ENCODE measurements around the gene ACTG2.

ACTG2 gene

GRCh38 chr2:73947412-73948018 lies 54.7 kb downstream of the ACTG2 start:
- no peak for DNase-seq (ENCODE audit: low read depth in 1 of 2, low spot score in 1 of 2)
- no peak overlapping the region for H3K27ac ChIP-seq (replicated peaks)
- no peaks in the 10 kb centered on the region for H3K27me3 ChIP-seq (ENCODE audit: insufficient read depth, poor library complexity, severe bottlenecking)
- no peak for TF ChIP-seq POLR2AphosphoS5 (IDR thresholded peaks at IDR 0.05; ENCODE audit: low read depth)
- TF ChIP-seq SPI1 (IDR thresholded peaks at IDR 0.05; ENCODE audit: borderline replicate concordance, low read depth): peak; percentile 75
- no peak overlapping the region for H3K4me3 ChIP-seq (replicated peaks; ENCODE audit: insufficient read depth, low read length)

DNA sequence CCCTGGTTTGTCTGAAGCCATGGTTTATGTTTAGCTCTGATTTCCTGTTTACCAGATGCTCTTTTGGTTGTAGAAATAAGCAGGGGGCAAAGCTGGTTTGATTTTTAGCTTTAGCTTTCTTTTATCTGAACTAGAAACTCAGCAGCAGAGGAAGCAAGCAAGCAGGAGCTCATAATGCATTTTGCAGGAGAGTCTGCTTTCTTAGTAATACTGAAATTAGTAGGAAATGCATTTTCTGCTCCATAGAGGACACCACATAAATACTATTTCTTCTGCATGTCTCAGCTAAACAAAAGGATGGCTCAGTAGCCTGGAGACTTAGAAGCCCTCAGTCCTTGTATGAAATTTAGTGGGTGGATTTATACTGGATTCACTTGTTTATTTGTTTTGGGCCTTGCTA lies 57.0 kb downstream of the ACTG2 start:
- DNase-seq (ENCODE audit: low read depth in 1 of 2, low spot score in 1 of 2): no peak
- H3K27ac ChIP-seq (replicated peaks): peak overlapping the region; percentile 53
- no peak overlapping the region for H3K4me3 ChIP-seq (replicated peaks; ENCODE audit: insufficient read depth, low read length)
- TF ChIP-seq, protein P1, sequence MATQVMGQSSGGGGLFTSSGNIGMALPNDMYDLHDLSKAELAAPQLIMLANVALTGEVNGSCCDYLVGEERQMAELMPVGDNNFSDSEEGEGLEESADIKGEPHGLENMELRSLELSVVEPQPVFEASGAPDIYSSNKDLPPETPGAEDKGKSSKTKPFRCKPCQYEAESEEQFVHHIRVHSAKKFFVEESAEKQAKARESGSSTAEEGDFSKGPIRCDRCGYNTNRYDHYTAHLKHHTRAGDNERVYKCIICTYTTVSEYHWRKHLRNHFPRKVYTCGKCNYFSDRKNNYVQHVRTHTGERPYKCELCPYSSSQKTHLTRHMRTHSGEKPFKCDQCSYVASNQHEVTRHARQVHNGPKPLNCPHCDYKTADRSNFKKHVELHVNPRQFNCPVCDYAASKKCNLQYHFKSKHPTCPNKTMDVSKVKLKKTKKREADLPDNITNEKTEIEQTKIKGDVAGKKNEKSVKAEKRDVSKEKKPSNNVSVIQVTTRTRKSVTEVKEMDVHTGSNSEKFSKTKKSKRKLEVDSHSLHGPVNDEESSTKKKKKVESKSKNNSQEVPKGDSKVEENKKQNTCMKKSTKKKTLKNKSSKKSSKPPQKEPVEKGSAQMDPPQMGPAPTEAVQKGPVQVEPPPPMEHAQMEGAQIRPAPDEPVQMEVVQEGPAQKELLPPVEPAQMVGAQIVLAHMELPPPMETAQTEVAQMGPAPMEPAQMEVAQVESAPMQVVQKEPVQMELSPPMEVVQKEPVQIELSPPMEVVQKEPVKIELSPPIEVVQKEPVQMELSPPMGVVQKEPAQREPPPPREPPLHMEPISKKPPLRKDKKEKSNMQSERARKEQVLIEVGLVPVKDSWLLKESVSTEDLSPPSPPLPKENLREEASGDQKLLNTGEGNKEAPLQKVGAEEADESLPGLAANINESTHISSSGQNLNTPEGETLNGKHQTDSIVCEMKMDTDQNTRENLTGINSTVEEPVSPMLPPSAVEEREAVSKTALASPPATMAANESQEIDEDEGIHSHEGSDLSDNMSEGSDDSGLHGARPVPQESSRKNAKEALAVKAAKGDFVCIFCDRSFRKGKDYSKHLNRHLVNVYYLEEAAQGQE (IDR thresholded peaks at IDR 0.05; ENCODE audit: insufficient replicate concordance, low read depth): no peak
- TF ChIP-seq GABPA (IDR thresholded peaks at IDR 0.05; ENCODE audit: low read depth): no peak
- no peaks in the 10 kb centered on the region for H3K27me3 ChIP-seq (ENCODE audit: insufficient read depth, poor library complexity, severe bottlenecking)

GRCh38 chr2:73952499-73953446 lies 60.0 kb downstream of the ACTG2 start:
- peak in 1 of 2 experiments; percentile 32 for DNase-seq (ENCODE audit: low read depth in 1 of 2, low spot score in 1 of 2)
- TF ChIP-seq POLR2AphosphoS5 (IDR thresholded peaks at IDR 0.05; ENCODE audit: low read depth) (no peak), CTCF (IDR thresholded peaks at IDR 0.05; ENCODE audit: insufficient read depth, low read length) (no peak), SPI1 (IDR thresholded peaks at IDR 0.05; ENCODE audit: borderline replicate concordance, low read depth) (peak; percentile 56), GABPA (IDR thresholded peaks at IDR 0.05; ENCODE audit: low read depth) (no peak)
- TF ChIP-seq, protein P1 (IDR thresholded peaks at IDR 0.05; ENCODE audit: insufficient replicate concordance, low read depth): no peak
- no peaks in the 10 kb centered on the region for H3K27me3 ChIP-seq (ENCODE audit: insufficient read depth, poor library complexity, severe bottlenecking)
- no peak overlapping the region for H3K4me3 ChIP-seq (replicated peaks; ENCODE audit: insufficient read depth, low read length)
- no peak overlapping the region for H3K27ac ChIP-seq (replicated peaks)

DNA sequence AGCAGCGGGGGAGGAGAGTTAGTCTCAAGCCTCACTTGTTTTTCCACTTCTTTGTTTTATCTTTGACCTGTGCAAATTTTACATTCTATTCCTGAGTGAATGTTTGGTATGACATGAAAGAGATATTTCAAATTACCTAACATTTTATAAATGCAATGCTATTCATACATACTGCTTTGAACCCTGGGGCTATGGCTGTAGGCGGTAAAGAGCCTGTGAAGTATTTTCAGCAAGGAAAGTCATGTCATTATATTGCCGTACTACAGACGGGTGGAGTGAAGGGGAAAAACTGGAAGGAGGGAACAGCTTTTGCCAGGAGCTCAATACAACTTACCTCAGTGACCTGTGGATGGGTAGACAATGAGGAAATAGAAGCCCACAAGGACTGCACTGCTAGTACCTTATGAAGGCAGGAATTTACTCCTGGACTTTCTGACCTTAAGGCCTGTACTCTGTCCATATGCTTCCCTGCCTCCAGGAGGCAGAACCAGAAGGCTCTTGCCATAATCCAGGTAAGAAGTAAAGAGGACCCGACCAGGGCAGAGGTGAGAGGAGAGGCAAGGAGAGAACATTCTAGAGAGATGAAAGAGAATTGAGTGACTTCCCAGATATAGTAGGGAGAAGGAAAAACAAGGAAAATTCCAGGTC lies 63.5 kb downstream of the ACTG2 start:
- TF ChIP-seq SPI1 (IDR thresholded peaks at IDR 0.05; ENCODE audit: borderline replicate concordance, low read depth): no peak
- no peak for TF ChIP-seq CTCF (IDR thresholded peaks at IDR 0.05; ENCODE audit: insufficient read depth, low read length)
- TF ChIP-seq, protein P1 (IDR thresholded peaks at IDR 0.05; ENCODE audit: insufficient replicate concordance, low read depth): no peak
- TF ChIP-seq POLR2AphosphoS5 (IDR thresholded peaks at IDR 0.05; ENCODE audit: low read depth): no peak
- no peak for TF ChIP-seq GABPA (IDR thresholded peaks at IDR 0.05; ENCODE audit: low read depth)
- DNase-seq (ENCODE audit: low read depth in 1 of 2, low spot score in 1 of 2): no peak
- Histone ChIP-seq H3K4me3 (replicated peaks; ENCODE audit: insufficient read depth, low read length) (no peak overlapping the region), H3K27ac (replicated peaks) (no peak overlapping the region), H3K27me3 (ENCODE audit: insufficient read depth, poor library complexity, severe bottlenecking) (no peaks in the 10 kb centered on the region)
